Stimulated activated CD4-positive, alpha-beta T cell treated with anti-CD3 and anti-CD28 coated beads, Interleukin-2, amount 100 ng/mL, for 24 hours (primary cell): ENCODE data around the gene HEBP1.

ENCODE experiments used
- DNase-seq, 2 donors: peaks; one replicate each; pipeline ENCODE4 v3.0.0-alpha.2; 2020

HEBP1 gene

DNA sequence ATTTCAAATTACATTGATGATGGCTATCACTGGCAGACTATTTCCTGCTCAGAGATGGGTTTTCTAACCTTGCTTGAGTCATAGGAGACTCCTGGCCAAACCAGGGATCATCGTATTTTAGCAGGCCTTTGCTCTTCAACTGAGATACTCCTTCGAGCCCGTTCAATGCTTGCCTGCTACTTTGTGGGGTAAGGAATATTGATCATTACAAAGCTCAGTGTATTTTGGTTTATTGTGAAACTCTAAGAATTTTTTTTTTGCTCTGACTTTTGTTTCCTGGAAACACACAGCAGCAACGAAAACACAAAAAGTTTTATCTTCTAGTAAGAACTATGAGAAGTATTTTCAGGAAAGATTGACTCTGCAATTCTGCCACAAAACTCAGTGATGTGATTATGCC lies 52.2 kb downstream of the HEBP1 start:
- DNase-seq = no peak

DNA sequence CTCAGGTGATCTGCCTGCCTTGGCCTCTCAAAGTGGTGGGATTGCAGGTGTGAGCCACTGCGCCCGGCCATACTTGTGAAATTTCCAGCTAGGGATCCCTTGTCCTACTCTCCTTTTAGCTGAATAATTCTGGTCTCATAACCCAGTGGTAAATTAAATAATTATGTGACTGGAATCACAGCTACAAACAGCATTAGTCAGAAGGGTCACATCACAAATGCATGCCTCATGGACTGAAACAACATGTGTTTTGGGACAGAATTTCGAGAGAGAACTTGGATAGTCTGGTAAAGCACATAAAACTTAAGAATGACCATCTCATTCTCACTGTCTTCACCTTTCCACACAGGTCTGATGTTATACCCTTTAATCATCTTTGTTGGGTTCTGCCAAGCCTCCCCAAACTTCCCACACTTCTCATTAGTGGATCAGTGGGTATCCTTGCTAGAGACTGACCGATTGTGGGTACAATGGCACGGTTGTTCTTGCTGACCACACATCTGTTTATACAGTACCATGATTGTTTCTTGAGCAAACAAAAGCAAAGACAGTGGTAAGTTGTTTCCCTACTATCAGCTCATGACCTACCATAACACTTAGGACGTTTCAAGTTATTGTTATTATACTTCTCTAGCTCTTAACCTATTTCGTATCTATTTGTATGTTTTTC lies 53.2 kb downstream of the HEBP1 start:
- DNase-seq = no peak

DNA sequence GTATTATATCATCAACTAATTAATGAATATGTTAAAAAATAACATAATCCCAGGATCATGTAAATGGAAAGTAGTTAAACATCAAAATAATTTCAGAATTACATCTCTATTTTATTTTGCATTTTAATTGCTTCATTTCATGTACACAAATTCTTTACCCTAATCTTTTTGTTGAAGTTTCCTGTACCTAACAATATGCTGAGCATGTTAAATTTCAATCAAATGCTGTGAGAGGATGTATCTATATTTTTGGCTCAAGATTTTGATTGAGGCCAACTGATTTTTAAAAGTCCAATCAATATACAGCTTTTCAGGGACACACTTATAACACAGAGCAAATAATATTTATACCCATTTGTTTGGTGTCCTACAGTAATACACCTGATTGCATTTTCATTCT lies 54.5 kb downstream of the HEBP1 start:
- DNase-seq = no peak

DNA sequence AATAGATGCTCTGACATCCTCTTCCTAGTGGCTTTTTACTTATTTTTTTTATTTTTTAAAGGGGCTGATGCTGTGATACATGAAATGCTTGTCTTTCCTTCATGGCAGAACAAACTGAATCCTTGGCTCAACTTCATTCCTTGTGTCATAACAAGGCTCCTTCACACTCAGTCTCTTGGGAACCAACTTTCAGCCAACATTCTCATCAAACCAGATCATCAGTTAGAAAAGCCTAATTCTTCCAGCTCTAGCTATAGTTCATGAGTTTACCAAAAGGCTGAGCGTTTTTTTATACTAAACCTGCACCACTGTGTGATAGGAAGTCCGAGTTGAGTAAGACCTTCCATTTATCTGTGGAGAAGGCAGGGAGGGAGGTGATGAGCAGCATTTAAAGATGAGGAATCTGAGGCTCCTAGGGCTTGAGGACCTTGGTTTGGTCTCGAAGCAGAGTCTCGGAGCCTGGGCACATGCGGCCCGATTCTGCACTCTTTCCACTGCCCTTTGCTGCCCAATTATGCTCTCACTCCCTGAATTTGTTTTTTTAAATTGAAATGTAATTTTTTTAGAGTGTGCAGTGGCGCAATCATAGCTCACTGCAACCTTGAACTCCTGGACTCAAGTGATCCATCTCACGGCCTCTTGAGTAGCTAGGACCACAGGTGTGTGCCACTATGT lies 56.3 kb downstream of the HEBP1 start:
- no peak for DNase-seq

DNA sequence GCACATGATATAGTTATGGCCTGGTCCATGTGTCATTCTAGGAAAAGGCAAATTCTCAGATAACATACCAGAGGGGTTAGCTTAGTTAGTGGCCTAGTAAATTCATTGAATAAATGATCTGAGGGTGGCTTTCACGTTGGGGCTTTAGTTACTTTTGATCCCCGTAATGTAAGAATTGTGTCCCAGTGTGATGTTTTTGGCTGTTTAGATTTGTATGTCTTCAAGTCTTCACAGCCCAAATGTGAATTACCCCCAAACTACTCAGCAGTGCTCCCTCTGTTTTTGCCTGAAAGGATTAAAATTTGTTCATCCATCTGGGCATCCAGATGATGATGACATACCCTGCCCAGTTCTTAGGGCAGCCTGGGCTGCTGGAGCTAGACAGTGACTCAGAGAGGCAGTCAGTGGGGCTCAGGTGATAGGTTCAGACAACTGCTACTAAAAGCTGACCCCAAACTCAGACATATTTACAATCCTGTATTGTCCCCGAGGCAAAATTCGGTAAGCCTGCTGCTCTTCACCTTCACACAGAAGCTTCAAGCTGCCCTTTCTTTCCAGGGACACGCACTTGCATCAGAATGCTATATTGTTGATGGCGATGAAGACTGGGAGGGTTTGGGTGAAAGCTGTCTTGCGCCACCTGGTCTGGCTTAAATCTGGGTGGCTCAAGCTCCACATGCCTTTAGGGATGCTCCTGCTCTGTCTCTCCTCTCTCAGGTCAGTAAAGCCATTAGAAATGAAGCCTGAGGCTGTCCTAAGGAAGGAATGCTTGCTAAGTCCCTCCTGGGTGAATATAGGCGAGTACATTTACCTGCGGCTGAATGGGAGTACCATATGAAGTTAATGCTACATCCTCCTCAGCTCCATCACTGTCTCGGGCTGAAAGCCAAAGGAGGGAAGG lies 58.4 kb downstream of the HEBP1 start:
- no peak for DNase-seq

DNA sequence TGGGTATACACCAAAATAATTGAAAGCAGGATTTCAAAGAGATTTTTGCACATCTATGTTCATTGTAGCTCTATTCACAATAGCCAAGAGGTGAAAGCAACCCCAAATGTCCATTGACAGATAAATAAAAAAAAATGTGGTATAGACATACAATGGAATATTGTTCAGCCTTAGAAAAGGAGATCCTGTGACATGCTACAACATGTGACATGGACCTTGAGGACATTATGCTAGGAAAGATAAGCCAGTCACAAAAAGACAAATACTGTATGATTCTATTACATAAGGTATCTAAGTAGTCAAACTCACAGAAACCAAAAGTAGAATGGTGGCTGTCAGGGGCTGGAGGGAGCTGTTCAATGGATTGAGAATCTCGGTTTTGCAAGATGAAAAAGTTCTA lies 60.2 kb downstream of the HEBP1 start:
- DNase-seq = no peak

- DNase-seq = no peak
Observed at GRCh38 chr12:12938541-12938940, 61.5 kb downstream of the HEBP1 start.

DNA sequence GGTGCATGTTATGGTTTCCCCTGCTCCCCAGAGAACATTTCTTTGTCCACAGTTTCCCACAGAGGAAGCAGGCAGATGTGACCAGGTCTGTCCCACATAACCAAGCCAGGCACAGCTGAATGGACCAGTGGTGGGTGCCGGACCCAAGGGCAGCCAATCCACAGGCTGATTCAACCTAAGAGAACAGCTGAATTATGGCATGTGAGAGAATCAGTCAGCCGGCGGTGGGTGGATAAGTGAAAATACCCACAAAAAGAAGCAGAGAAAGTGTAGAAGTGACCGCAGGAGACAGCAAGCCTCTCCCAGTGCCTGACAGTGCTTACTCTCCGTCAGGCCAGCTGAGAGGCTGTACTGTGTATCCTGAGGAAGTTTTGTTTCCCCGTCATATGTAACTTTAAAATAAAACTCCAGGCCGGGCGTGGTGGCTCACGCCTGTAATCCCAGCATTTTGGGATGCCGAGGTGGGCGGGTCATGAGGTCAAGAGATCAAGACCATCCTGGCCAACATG lies 63.0 kb downstream of the HEBP1 start:
- DNase-seq = no peak

DNA sequence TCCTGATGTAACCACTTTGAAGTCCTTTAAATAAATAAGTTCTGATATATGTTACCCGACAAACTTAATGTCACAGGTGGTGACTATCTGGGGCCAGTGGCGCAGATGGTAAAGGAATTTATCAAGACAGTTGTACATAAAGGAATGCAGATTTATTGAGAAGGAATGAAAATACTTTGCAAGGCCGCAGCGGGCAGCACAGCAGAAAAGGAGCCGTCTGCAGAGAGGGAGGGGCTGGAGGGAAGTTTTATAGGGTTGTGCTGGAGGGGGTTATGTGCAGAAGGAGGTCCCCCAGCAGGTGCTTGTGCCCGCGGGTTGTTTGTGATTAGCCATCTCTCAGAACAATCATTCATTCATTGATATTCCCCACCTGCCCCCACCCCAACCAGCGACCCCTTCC lies 65.5 kb downstream of the HEBP1 start:
- no peak for DNase-seq

DNA sequence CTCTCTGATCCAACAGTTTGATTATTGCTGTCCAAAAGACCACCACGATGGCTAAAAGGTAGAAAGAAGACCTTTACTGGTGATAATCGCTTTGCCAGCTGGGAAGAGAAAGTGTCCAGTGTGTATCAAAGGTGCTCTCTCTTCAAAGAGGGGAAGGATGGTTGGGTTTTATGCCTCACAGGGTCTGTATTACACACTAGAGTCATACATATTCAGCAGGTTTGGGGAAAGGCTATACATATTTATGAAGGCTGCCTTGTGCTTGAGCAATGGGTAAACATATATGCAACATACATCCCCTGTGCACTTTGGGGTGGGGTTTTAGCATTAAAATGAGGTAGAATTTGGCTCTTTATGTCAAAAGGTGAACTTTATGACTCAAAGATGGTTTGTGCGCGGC lies 66.3 kb downstream of the HEBP1 start:
- no peak for DNase-seq

DNA sequence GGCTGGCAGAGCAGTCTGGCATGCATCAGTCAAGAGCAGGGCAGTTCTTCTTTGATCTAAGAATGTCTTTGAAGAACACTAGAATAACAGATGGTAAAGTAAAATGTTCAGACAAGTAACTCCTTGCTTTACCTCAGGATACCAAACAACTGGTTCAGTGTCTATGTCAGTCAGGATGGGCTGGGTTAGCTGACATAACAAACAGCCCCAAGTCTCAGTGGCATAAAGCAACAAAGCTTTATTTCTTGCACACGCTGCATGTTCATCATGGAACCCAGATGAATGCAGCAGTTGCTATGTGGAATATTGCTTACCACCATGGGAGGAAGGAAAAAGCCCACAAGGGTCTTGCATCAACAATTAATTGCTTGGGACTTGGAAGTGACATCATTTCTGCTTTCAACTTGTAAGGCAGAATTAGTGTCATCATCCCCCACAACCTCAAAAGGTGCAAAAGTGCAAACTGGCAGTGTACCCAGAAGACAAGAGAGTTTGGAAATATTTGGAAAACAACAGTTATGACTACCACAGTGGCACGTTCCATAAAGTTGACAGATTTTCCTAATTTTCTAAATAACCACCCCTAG lies 69.3 kb downstream of the HEBP1 start:
- DNase-seq = no peak

DNA sequence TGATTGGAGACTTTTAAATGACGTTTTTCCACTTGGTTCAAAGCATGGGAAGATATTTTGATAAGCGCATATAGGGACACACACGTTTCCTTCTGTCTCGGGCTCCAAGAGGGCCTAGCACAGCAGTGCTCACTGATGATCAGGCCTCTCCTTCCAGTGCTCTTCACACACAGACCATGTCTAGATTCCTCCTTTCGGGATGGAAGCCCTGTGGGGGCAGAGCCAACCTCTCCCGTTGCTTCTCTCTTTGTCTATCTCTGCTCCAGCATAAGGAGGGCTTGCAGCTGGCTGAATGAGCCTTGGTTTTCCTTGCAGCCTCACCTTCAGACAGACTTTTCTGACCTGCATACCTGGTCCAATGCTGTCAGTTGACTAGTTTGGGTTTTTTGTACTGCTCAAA lies 70.4 kb downstream of the HEBP1 start:
- no peak for DNase-seq

DNA sequence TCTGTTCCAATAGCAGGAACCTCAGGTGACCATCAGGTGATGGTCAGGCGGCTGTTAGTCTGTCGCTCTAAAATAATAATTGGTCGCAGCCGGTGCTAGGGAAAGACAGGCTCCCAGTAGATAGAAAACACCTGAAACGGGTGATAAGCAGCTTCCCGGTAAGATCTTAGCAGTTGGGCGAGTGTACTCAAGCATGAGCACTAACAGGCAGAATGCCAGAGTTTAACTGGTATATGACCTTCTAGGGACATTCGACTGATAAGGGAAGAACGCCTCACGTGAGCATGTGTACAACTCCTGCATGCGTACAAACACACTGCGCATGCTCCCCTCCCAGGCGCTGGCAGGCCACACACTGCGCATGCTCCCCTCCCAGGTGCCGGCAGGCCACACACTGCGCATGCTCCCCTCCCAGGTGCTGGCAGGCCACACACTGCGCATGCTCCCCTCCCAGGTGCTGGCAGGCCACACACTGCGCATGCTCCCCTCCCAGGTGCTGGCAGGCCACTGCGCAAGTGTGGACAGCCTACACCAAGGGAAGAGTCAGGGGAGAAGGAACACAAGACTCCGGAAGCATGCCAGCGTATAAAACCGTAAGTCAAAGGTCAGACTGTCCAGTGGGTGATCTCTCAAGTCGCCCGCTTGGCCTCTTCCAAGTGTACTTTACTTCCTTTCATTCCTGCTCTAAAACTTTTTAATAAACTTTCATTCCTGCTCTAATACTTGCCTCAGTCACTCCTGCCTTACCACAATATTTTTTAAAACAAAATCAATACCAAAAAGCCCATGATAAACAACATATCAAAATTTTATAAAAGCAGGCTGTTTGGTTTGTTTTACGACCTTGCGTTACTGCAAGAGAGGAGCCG lies 72.6 kb downstream of the HEBP1 start:
- peak in 1 of 2 donors; percentile 48 for DNase-seq

GRCh38 chr12:12926571-12927071 lies 73.4 kb downstream of the HEBP1 start:
- DNase-seq = no peak

DNA sequence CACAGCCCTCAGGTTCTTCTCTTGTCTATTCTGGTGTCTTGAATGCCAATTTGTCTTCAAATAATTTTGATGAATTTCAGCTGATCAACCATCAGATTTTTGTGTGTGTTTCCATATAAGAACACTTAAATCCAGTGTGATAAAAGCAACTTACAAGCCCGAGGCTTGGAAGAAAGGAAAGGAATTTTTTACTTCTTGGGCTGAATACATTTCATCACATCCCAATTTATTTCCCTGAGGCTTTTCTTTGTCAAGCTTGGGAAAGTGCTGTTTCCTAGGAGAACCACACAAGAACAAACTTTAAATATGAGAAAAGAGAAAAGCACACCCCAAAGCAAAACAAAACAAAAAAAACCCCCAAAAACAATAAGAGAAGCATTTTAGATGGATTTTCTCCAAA lies 74.7 kb downstream of the HEBP1 start:
- DNase-seq = no peak
